Measurements from ENCODE around the gene TMEM273. TPM values are rescaled to one million over a fixed set of nuclear protein-coding genes. Genes with fewer than 3 reads are reported as not detected.
A peak's percentile ranks its signal among the peaks of the same experiment; 100 is the strongest.

The TMEM273 gene
- total RNA-seq, 1 donor from 2014 or later: 63.1 TPM

GRCh38 chr10:49171326-49172060, 16.7 kb downstream of the TMEM273 start:
- Histone ChIP-seq H3K36me3 (no peaks in the 10 kb centered on the region), H3K27me3 (no peaks in the 10 kb centered on the region), H3K4me3 (no peak overlapping the region), H3K9me3 (no peaks in the 10 kb centered on the region), H3K27ac (no peak overlapping the region), H3K4me1 (peaks cover 8% of the 10 kb centered on the region)
- intact Hi-C loops (cut with DNase I): no loop called here
- no peak for ATAC-seq
- no peak for TF ChIP-seq CTCF (IDR thresholded peaks at IDR 0.05)
- DNase-seq: no peak

GRCh38 chr10:49170632-49171325, 17.4 kb downstream of the TMEM273 start:
- Histone ChIP-seq H3K36me3 (no peaks in the 10 kb centered on the region), H3K9me3 (no peaks in the 10 kb centered on the region), H3K4me3 (no peak overlapping the region), H3K27ac (no peak overlapping the region), H3K27me3 (no peaks in the 10 kb centered on the region), H3K4me1 (peaks cover 8% of the 10 kb centered on the region)
- DNase-seq (no peak), ATAC-seq (no peak)
- TF ChIP-seq CTCF (IDR thresholded peaks at IDR 0.05): no peak
- intact Hi-C loops (cut with DNase I): no loop called here

GRCh38 chr10:49169776-49170175, 18.4 kb downstream of the TMEM273 start:
- no peaks in the 10 kb centered on the region for H3K9me3 ChIP-seq
- H3K36me3 ChIP-seq: no peaks in the 10 kb centered on the region
- H3K4me1 ChIP-seq: peaks cover 7% of the 10 kb centered on the region
- no peak overlapping the region for H3K4me3 ChIP-seq
- H3K27ac ChIP-seq: no peak overlapping the region
- no peak for TF ChIP-seq CTCF (IDR thresholded peaks at IDR 0.05)
- no peaks in the 10 kb centered on the region for H3K27me3 ChIP-seq
- intact Hi-C loops (cut with DNase I): no loop called here
- DNase-seq (no peak), ATAC-seq (no peak)

- peak; percentile 21 for ATAC-seq
- no peak for DNase-seq
- H3K27me3 ChIP-seq: no peaks in the 10 kb centered on the region
- intact Hi-C loops (cut with DNase I): no loop called here
- no peaks in the 10 kb centered on the region for H3K9me3 ChIP-seq
- H3K4me3 ChIP-seq: no peak overlapping the region
- no peak for TF ChIP-seq CTCF (IDR thresholded peaks at IDR 0.05)
- H3K27ac ChIP-seq: no peak overlapping the region
- H3K4me1 ChIP-seq: peaks cover 5% of the 10 kb centered on the region
- H3K36me3 ChIP-seq: no peaks in the 10 kb centered on the region
Observed at GRCh38 chr10:49168831-49169500, 19.2 kb downstream of the TMEM273 start.

GRCh38 chr10:49168171-49168540, 20.0 kb downstream of the TMEM273 start:
- DNase-seq: no peak
- H3K27me3 ChIP-seq: no peaks in the 10 kb centered on the region

More at GRCh38 chr10:49168171-49168540, 20.0 kb downstream of the TMEM273 start:
- Histone ChIP-seq H3K27ac (no peak overlapping the region), H3K9me3 (no peaks in the 10 kb centered on the region), H3K4me1 (peaks cover 5% of the 10 kb centered on the region), H3K4me3 (no peak overlapping the region), H3K36me3 (no peaks in the 10 kb centered on the region)
- intact Hi-C loops (cut with DNase I): no loop called here
- TF ChIP-seq CTCF (IDR thresholded peaks at IDR 0.05): no peak
- no peak for ATAC-seq
